ENCODE data around the gene CDYL.

The CDYL gene

DNA sequence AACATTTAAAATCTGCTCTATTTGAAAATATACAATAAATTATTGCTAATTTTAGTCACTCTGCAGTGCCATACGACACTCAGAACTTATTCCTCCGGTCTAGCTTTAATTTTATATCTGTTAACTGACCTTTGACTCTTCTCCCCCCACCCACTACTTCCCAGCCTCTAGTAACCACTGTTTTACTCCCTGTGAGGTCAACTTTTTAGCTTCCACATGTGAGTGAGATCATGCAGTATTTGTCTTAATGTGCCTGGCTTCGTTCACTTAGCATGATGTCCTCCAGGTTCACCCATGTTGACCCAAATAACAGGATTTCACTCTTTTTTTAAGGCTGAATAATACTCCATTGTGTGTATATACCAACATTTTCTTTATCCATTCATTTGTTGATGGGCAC is 146.9 kb downstream of the CDYL start:
- DNase-seq: no peak
- Histone ChIP-seq H3K4me1 (peaks cover 4% of the 10 kb centered on the region; the same call in 1 of the 2 replicates), H3K27me3 (no peaks in the 10 kb centered on the region), H3K36me3 (no peaks in the 10 kb centered on the region), H3K4me3 (ENCODE audit: low read depth, low read length) (no peak overlapping the region), H3K9me3 (no peaks in the 10 kb centered on the region; the same call in 1 of the 2 replicates)
- TF ChIP-seq CTCF (IDR thresholded peaks at IDR 0.05; ENCODE audit: low read depth, low read length): no peak

- Histone ChIP-seq H3K36me3 (no peaks in the 10 kb centered on the region), H3K4me1 (peaks cover 8% of the 10 kb centered on the region; the same call in 1 of the 2 replicates), H3K4me3 (ENCODE audit: low read depth, low read length) (no peak overlapping the region), H3K27me3 (no peaks in the 10 kb centered on the region), H3K9me3 (no peaks in the 10 kb centered on the region; the same call in 1 of the 2 replicates)
- DNase-seq: no peak
- no peak for TF ChIP-seq CTCF (IDR thresholded peaks at IDR 0.05; ENCODE audit: low read depth, low read length)
These were observed 148.6 kb downstream of the CDYL start for GRCh38 chr6:4924661-4925271.

DNA sequence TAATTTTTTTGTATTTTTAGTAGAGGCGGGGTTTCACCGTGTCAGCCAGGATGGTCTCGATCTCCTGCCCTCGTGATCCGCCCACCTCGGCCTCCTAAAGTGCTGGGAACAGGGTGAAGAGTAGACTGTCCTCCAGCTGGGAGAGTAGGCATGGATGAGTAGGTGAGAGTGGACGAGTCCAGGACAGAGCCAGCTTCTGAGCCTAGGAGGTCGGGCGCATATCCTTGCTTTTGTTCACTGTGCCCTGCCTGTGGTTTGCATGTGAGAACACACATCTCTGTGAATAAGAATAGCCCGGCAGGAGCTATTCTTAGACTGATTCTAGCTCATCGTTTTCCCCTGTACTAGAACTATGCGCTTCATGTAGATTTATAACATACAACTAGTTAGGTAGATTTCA is 149.4 kb downstream of the CDYL start:
- no peak for DNase-seq

DNA sequence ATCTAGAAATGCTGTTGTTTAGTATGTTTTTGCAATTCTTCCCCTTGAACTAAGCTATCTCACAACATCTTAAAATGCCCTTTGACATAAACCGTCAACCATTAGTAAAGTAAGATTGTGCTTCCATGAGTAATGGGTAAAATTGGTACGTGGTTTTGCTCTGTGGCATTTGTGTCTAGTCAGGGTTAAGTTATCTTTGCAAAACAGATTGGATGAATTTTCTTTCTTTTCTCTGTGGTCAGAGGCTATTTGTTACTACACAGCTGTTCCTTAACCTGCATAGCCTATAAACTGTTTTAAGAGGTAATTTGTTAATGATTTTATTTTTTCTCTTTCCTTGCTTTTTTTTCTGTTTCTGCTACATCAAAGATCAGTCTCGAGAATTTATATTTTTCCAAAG is 152.2 kb downstream of the CDYL start:
- no peak for DNase-seq
- Histone ChIP-seq H3K36me3 (no peaks in the 10 kb centered on the region), H3K27me3 (no peaks in the 10 kb centered on the region), H3K4me3 (ENCODE audit: low read depth, low read length) (no peak overlapping the region), H3K9me3 (no peaks in the 10 kb centered on the region; the same call in 1 of the 2 replicates), H3K4me1 (peaks cover 8% of the 10 kb centered on the region; the same call in 1 of the 2 replicates)
- TF ChIP-seq CTCF (IDR thresholded peaks at IDR 0.05; ENCODE audit: low read depth, low read length): no peak

More for the DNA sequence above, 149.4 kb downstream of the CDYL start:
- no peak for TF ChIP-seq CTCF (IDR thresholded peaks at IDR 0.05; ENCODE audit: low read depth, low read length)
- no peaks in the 10 kb centered on the region; the same call in 1 of the 2 replicates for H3K9me3 ChIP-seq
- H3K4me3 ChIP-seq (ENCODE audit: low read depth, low read length): no peak overlapping the region
- H3K4me1 ChIP-seq: peaks cover 11% of the 10 kb centered on the region; the same call in 1 of the 2 replicates
- no peaks in the 10 kb centered on the region for H3K27me3 ChIP-seq
- H3K36me3 ChIP-seq: no peaks in the 10 kb centered on the region

DNA sequence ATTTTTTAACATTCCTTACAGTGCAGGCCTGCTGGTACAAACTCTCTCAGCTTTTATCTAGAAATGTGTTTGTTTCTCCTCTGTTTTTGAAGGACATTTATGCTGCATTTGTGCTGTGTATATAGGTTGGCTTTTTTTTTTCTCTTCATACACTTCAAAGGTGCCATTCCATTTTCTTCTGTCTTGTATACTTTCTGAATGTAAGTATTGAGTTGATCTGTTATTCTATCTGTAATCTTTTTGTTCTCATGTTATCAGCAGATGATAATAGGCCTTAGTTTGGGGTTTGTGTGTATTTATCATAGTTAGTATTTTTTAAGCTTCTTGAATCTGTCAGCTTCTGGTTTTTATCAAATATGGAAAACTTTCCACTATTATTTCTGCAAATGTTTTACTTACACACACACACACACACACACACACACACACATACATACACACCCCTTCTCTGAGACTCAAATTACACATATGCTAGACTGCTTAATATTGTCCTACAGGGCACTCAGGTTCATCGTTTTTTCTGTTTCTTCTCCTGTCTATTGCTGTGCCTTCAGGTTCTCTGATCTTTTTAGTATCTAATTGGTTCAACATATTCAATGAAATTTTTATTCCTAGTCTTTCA is 153.0 kb downstream of the CDYL start:
- Histone ChIP-seq H3K27me3 (no peaks in the 10 kb centered on the region), H3K36me3 (no peaks in the 10 kb centered on the region), H3K4me3 (ENCODE audit: low read depth, low read length) (no peak overlapping the region), H3K4me1 (peaks cover 8% of the 10 kb centered on the region; the same call in 1 of the 2 replicates), H3K9me3 (no peaks in the 10 kb centered on the region; the same call in 1 of the 2 replicates)
- TF ChIP-seq CTCF (IDR thresholded peaks at IDR 0.05; ENCODE audit: low read depth, low read length): no peak
- no peak for DNase-seq

Measured in BE2C (cell line).